Activated CD4-positive, alpha-beta T cell treated with anti-CD3 and anti-CD28 coated beads for 48 hours (primary cell): ENCODE data around the gene ENDOD1.

ENCODE experiments used
- DNase-seq: peaks from one replicate; pipeline ENCODE4 v3.0.0-alpha.2; 2020

ENDOD1 gene

GRCh38 chr11:95076981-95077380, 12.7 kb upstream of the ENDOD1 start:
- no peak for DNase-seq

DNA sequence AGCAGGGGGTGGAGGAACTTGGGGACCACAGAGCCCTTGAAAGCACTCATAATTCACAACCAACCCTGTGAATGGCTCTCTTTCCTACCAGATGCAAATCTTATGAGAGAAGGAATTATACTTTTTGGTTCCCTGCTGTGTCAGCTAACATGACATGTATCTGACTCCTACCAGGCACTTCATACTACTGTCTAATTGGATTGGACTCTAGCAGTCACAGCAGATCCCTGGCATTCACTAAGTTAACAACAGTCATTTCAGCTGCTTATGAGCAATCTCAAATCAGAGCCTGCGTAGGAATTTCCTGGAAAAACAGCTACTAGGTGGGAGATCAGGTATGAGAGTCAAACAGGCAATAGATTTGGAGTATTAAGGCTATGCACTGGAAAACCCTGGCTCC, 11.1 kb upstream of the ENDOD1 start:
- no peak for DNase-seq

- no peak for DNase-seq
Measured at GRCh38 chr11:95081010-95081409, 8.6 kb upstream of the ENDOD1 start.

- DNase-seq, result no peak
Measured at GRCh38 chr11:95081412-95081811, 8.2 kb upstream of the ENDOD1 start.

DNA sequence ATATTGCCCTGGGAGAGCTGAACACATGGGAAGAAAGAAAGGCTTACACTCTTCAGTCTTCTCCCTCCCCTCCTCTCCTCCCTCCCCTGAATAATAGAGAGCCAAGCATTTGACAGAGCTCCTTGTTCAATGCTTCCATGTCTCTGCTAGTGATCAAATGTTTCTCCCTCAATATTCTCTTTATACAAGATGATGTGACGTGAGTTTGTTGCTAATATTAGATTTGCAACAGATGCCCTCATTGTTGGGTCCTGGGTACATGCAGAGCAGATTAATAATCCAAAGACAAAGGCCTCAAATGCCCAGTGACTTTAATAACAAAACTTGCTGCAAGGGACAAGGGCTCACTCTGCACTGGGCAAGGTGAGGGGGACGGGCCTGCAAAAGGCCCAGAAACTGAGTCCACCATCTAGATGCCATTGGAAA, 7.1 kb upstream of the ENDOD1 start:
- DNase-seq, result no peak

GRCh38 chr11:95084509-95084908, 5.1 kb upstream of the ENDOD1 start:
- peak; percentile 74 for DNase-seq

- no peak for DNase-seq
Measured at GRCh38 chr11:95085117-95085816, 4.4 kb upstream of the ENDOD1 start.

- DNase-seq, result no peak
Measured at GRCh38 chr11:95086151-95086550, 3.5 kb upstream of the ENDOD1 start.

GRCh38 chr11:95086836-95087570, 2.6 kb upstream of the ENDOD1 start:
- DNase-seq, result no peak

DNA sequence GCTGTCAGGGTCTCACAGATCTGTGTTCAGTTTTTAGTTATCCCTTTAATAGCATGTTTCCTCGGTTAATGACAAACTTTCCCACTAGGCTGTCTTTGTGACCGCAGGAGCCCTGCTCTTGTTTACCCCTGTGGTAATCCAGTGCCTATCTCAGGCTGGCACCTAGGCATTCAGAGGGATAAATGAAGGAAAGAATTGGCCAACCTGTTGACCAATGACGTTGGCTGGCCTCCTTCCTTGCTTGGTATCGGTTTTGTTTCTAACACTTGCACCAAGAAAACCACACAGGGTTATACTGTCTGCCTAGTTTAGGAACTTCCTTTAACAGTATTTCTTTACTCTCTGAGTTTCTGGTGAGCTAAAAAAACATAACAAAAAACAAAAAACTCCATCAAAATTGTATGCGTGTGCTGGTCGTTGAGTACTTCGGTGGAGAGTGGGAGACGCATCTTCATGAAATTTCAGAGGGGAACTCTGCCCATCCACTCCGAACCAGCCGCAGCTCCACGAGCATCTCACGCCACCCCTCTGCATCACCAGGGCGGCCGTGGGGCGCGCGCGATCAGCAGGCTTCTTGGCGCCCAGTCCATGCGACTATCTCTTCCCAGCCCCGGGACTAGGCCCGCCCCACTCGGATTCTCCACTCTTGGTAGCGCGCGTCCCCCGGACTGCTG, 563 bp upstream of the ENDOD1 start:
- peak; percentile 23 for DNase-seq

- DNase-seq, result no peak
Measured at GRCh38 chr11:95091663-95092180, 2.1 kb downstream of the ENDOD1 start.

DNA sequence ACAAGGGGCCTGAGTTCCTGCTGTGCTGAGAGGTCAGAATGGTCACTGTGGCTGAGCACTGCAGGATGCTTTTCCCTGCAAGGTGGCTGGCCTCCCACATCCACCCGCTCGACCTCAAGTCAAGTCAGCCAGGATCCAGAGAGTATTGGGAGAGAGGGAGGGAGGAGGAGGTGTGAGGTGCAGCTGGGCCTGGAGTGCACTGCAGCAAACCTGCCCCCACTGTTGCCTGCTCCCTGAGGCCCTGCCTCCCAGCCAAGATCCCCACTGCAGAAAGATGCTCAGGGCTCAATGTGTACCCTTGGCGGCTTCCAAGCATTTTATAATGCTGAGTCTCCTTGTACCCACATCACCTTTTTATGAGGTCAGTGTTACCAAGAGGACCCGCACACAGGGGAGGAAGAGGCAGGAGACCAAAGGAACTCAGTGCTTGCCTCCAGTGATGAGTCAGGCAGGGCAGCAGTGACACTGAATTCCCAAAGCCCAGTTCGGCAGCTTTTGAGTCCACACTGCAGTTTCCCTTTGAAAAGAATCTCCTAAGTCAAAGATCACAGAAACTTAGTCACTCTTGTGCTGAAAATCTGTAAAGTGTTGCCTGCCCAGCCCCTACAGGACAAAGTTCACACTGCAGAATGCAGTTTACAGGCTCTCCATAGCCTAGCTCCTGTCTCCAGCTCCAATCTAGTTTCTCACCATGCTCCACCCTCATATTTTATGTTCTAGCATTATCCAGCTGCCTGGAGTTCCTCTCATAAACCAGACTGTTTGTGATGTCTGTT, 3.1 kb downstream of the ENDOD1 start:
- peak; percentile 63 for DNase-seq

DNA sequence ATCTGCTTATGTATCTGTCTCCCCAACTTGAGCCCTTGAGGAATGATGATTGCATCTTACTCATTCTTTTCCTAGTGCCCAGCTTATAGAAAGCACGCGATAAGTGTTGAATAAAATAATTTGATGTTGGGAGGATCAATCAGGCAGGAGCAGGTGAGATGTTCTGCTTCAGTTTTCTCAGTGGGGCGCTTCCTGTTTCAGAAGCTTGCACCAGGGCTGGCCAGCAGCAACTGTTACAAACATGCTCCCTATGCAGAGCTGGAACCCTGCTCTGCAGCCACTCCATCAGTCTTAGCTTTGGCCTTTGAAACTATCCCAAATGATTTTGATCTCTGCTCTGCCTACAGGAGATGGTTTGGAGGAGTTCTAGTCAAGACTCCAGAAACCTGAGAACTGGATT, 3.9 kb downstream of the ENDOD1 start:
- DNase-seq, result no peak

DNA sequence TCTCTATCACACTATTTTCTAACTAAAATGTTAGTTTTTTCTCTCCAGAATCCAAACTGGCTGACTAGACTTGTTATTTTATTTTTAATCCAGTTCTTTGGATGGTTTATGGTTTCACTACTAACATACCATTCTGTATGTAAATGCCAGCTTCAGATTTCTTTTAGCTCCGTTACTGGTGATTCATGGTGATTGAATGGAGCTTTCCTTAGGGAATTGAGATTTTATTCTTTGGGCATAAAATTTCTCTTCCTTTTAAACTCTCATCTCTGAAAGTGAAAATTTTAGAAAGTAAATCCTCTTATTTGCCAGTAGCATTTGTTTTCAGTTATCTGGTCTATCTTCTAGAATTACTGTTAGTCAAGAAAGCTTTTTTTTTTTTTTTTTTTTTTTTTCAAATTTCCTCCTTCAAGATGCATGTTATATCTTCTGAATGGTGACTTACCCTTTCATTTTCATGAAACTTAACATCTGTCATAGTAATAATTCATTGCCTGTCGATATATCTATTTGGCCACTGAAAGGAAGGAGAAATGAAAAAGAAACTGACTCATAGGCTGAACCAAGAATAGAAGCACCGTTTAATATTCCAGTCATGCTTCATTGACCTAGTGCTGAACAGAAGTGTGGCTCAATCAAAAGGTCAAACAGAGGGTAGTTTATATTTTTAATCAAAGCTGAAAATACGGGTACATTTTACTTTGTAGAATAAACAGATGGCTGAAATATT, 6.4 kb downstream of the ENDOD1 start:
- DNase-seq, result no peak

DNA sequence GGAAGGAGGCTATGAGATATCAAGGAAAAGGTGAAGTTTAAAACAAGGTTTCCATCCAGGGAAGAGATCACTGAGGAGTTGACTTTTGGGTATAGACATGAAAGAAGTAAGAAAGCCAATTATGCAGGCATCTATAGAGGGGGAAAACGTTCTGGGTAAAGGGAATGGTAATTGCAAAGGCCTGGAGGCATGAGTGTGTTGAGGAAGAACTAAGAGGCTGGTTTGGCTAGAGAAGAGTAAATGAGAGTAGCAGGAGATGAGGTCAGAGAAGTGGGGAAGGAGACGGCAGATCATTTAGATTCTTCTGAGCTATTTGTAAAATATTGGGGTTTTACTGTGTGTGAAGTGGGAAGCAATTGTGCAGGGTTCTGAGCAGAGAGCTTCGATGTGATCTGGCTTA, 7.6 kb downstream of the ENDOD1 start:
- DNase-seq, result no peak

DNA sequence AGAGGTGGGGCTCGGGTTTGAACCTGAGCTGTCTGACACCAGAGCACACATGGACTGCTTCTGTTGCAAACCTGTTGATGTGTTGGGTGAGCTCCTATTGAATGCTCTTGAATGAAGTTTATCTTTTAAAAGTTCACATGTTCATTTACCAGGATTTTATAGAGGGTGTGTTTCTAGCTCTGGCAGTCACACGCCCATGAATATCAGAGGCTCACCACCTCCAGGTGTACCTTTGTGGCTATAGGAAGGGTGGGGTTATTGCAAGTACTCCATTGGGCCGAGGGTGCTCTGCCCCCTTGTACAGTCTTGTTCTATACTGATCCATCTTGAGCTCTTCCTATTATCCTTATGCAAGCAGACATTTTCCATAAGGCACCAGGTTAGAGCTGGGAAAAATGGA, 9.2 kb downstream of the ENDOD1 start:
- no peak for DNase-seq

- no peak for DNase-seq
Measured at GRCh38 chr11:95100191-95100648, 10.6 kb downstream of the ENDOD1 start.

GRCh38 chr11:95100856-95101507, 11.3 kb downstream of the ENDOD1 start:
- DNase-seq, result no peak

DNA sequence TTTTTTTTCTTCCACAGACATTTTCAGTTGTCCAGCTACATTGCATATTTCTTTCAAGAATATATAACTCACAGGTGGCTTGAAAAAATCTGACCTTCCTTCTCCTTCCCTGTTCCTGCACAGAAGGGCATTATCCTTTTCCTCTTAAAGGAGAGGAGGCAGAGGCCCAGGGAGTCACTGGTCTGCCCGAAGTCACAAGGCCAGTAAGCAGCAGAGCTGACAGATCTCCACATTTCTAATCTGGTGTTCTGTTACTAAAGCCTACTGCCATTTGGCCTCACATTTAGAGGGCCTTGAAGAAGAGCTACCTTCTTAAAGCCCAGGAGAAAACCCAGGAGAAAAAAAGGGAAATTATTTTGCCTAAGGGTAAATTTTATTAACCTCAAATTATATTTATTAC, 12.3 kb downstream of the ENDOD1 start:
- no peak for DNase-seq

DNA sequence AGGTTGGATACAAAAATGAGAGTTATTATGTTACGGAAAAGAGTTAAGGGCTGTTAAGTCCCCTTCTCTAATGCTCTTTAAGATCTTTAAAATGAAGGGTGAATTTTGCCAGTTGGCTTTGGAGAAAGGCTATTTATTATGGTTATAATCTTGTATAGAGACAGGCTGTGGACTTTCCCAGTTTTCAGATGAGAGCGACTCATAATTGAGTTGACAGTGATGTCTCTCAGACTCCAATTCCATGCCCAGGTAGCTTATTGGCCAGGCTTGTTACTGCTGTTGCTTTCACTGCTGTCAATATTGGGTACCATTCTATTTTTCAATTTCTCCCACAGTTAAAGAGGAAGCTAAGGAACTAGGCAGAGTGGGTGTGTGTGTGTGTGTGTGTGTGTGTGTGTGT, 13.1 kb downstream of the ENDOD1 start:
- DNase-seq, result no peak

DNA sequence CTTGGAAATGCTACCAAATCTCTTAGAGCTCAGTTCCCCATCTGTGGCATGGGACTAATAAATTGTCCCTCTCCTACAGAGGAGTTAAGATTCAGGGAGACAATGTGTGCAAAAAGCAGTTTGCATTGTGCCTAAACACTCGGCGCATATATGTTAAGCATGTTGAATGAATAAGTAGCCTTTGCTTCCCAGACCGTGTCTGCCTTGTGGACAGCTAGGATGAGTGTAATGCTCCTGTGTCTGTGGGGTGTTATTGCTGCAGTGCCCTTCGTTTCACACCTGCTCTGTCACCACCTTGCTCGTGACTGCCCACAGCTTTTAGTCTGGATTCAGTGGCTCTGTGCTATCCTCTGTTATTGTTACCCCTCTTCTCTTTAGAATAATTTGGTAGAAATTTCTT, 14.1 kb downstream of the ENDOD1 start:
- DNase-seq, result no peak
